ENCODE data around the gene ZNF112.

DNA sequence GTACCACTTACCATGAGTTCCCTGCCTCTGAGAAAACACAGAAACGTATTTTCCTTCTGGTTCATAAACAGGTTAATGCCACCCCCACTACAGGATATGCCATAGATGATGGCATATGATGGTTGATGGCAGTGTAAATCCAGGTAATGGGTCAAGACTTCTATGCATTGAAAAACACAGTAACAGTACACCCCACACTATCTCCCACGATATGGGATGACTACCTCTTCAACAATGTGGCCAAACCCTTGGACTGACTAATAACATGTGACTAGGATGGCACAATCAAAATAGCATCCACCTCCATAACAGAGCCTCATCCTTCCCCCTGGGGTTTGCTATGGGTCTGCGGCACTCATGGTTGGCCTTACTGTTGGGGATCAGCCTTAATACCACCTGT is 73.6 kb downstream of the ZNF112 start:
- TF ChIP-seq POLR2A (IDR thresholded peaks at IDR 0.05) = no peak
- TF ChIP-seq, protein P1, sequence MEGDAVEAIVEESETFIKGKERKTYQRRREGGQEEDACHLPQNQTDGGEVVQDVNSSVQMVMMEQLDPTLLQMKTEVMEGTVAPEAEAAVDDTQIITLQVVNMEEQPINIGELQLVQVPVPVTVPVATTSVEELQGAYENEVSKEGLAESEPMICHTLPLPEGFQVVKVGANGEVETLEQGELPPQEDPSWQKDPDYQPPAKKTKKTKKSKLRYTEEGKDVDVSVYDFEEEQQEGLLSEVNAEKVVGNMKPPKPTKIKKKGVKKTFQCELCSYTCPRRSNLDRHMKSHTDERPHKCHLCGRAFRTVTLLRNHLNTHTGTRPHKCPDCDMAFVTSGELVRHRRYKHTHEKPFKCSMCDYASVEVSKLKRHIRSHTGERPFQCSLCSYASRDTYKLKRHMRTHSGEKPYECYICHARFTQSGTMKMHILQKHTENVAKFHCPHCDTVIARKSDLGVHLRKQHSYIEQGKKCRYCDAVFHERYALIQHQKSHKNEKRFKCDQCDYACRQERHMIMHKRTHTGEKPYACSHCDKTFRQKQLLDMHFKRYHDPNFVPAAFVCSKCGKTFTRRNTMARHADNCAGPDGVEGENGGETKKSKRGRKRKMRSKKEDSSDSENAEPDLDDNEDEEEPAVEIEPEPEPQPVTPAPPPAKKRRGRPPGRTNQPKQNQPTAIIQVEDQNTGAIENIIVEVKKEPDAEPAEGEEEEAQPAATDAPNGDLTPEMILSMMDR (IDR thresholded peaks at IDR 0.05) = no peak
- TF ChIP-seq POLR2AphosphoS5 (IDR thresholded peaks at IDR 0.05) = no peak

All from sigmoid colon (tissue), 4 donors.